Neutrophil (primary cell): ENCODE results near the gene RASA4.
"Not testable (repeated sequence)": the region's sequence is repeated elsewhere in the genome, so short reads cannot be mapped to it uniquely, and the experiment has no call there.

Source experiments
- H3K27ac ChIP-seq: fragments of 200-600 bp; sonication (generic); 2 replicates; pipeline ENCODE4 v1.5.1; 2016; ENCODE audit warnings: mild to moderate bottlenecking, moderate library complexity
- H3K27me3 ChIP-seq: fragments of 200-600 bp; sonication (generic); 2 replicates; pipeline ENCODE4 v1.6.0; 2016; ENCODE audit warnings: mild to moderate bottlenecking
- H3K36me3 ChIP-seq: fragments of 200-600 bp; sonication (generic); 2 replicates; pipeline ENCODE4 v1.5.1; 2017
- H3K4me1 ChIP-seq, 2 experiments: fragments of 200-600 bp in 1 of 2; sonication (generic) in 1 of 2; 1 replicate in 1 of 2; 2 replicates in 1 of 2; pipeline versions ENCODE4 v1.5.1 to v1.6.1; 2013 to 2016; ENCODE audit warnings: low read depth in 1 of 2, low read length in 1 of 2, mild to moderate bottlenecking in 1 of 2, moderate library complexity in 1 of 2; ENCODE audit not compliant: control insufficient read depth in 1 of 2, insufficient read depth in 1 of 2
- H3K4me3 ChIP-seq, 2 experiments: fragments of 200-600 bp in 1 of 2; sonication (generic) in 1 of 2; 1 replicate in 1 of 2; 2 replicates in 1 of 2; pipeline ENCODE4 v1.5.1; 2013 to 2016; ENCODE audit warnings: low read depth in 1 of 2, low read length in 1 of 2, mild to moderate bottlenecking in 1 of 2, moderate library complexity in 1 of 2
- H3K9me3 ChIP-seq: fragments of 200-600 bp; sonication (generic); 2 replicates; pipeline ENCODE4 v1.5.1; 2016

Gene RASA4

DNA sequence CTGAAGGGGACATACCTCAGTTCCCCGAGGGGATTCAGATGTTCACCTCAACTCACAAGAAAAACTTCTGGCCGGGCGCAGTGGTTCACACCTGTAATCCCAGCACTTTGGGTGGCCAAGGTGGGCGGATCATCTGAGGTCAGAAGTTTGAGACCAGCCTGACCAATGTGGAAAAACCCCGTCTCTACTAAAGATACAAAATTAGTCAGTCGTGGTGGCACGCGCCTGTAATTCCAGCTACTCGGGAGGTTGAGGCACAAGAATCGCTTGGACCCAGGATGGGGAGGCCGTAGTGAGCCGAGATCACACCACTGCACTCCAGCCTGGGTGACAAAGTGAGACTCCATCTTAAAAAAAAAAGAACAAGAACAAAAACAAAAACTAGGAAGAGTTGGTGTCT, 71.3 kb downstream of the RASA4 start:
- not testable (repeated sequence) for H3K27me3 ChIP-seq, H3K27ac ChIP-seq, H3K36me3 ChIP-seq, H3K4me1 ChIP-seq, H3K4me3 ChIP-seq, H3K9me3 ChIP-seq

DNA sequence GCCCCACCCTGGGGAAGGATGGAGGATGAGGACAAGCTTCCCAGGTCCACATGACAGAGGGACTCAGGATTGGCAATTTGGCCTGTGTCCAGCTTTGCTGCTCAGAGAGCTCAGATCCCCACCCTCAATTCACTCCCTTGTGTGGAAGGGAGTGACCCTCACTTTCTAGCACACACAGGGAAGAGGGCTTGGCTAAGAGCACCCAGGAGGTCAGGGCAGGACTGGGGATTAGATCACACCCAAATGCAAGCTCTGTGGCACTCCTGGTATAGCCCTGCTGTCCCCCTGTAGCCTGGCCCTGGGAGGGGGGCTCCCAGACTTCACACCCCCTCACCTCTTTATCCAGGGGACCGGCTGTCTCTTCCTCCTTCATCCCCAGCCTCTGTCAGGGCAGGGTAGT, 72.2 kb downstream of the RASA4 start:
- not testable (repeated sequence) for H3K4me1 ChIP-seq

DNA sequence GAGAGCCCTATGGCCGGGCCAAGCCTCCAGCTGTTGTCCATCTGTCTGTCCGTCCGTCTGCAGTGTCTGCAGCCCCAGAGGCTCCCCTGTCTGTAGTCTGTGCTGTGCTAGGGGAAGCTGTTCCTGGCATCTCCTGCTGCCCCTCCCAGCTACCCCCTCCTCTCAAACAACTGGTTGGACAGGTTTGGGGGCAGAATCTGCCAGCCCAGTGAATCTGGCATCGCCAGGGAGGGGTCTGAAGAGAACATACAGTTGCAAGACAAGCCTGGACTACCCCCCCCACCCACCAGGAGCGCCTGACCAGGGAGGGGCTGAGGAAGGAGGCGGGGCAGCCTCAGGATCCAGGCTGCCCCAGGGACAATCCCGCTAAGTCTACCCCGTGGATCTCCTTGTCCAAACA, 73.0 kb downstream of the RASA4 start, which contains the start of gene UPK3BL2:
Gene UPK3BL2, minus strand, starts transcription at position 101 of the 400 bp plus-strand sequence. Its CDS starts 60 bp downstream, at position 41.
- H3K27ac ChIP-seq, H3K9me3 ChIP-seq, H3K4me3 ChIP-seq, H3K36me3 ChIP-seq, H3K4me1 ChIP-seq, H3K27me3 ChIP-seq: not testable (repeated sequence)

More for the DNA sequence above, 72.2 kb downstream of the RASA4 start:
- H3K27me3 ChIP-seq, H3K36me3 ChIP-seq, H3K9me3 ChIP-seq, H3K4me3 ChIP-seq, H3K27ac ChIP-seq: not testable (repeated sequence)

DNA sequence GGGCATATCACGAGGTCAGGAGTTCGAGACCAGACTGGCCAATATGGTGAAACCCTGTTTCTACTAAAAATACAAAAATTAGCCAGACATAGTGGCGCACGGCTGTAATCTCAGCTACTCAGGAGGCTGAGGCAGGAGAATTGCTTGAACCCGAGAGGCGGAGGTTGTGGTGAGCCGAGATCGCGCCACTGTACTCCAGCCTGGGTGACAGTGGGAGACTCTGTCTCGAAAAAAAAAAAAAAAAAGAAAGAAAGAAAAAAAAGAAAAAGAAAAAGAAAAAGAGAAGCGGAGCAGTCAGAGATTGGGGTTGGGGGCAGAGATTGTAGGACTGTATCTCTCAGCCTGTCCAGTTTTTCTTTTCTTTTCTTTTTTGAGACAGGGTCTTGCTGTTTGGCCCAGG, 73.8 kb downstream of the RASA4 start:
- H3K9me3 ChIP-seq, H3K36me3 ChIP-seq, H3K4me1 ChIP-seq, H3K4me3 ChIP-seq, H3K27ac ChIP-seq, H3K27me3 ChIP-seq: not testable (repeated sequence)

DNA sequence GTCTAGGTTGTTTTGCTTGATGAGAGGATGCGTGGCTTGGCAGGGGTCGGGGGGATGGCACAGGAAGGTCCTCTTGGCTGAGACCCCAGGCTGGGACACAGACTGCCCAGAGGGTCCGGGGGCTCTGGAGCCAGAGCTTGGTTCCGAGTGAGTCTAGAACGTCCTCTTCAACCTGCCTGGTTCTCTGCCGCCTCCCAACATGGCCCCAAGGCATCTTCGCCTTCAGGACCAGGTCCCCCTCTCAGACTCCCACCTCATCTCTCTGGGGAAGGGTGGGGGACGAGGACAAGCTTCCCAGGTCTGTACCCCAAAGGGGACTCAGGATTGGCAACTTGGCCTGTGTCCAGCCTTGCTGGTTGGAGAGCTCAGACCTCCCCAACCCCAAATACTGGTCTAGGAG, 74.5 kb downstream of the RASA4 start:
- H3K9me3 ChIP-seq, H3K4me3 ChIP-seq, H3K27me3 ChIP-seq, H3K27ac ChIP-seq, H3K4me1 ChIP-seq, H3K36me3 ChIP-seq: not testable (repeated sequence)

DNA sequence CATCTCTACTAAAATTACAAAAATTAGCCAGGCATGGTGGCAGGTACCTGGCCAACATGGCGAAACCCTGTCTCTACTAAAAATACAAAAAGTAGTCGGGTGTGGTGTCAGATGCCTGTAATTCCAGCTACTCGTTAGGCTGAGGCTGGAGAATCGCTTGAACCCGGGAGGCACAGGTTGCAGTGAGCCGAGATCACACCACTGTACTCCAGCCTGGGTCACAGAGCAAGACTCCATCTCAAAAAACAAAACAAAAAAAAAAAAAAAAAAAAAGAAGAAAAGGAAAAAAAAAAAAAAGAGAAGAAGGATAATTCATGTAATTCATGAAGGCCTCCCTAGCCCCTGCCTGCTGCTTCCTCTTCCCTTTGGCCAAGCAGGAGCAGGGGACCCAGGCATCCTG, 76.0 kb downstream of the RASA4 start:
- not testable (repeated sequence) for H3K27me3 ChIP-seq, H3K36me3 ChIP-seq

DNA sequence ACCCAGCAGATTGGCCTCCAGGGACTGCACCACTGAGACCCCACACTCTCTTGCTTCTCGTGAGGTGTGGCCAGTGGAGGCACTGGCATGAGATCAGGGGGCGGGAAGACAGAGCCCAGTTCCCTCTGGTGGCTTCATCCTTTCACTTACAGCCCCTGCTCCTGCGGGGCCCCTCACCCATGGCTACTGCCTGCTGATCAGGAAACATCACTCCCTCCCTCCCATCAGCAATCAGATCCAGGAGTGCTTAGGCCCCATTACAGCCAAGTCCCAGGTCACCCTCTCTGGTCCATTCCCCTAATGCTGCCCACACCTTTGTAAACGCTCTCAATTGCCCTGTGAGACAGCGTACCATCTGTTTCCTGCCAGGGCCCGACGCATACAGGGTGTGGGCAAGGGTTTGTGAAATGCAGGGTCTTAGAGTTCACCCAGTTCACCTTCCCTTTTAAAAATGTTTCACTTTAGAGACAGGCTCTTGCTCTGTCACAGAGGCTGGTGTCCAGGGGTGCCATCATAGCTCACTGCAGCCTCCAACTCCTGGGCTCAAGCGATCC, 81.4 kb downstream of the RASA4 start:
- not testable (repeated sequence) for H3K9me3 ChIP-seq, H3K36me3 ChIP-seq, H3K4me1 ChIP-seq

More for the DNA sequence above, 76.0 kb downstream of the RASA4 start:
- not testable (repeated sequence) for H3K4me3 ChIP-seq, H3K9me3 ChIP-seq, H3K4me1 ChIP-seq, H3K27ac ChIP-seq

DNA sequence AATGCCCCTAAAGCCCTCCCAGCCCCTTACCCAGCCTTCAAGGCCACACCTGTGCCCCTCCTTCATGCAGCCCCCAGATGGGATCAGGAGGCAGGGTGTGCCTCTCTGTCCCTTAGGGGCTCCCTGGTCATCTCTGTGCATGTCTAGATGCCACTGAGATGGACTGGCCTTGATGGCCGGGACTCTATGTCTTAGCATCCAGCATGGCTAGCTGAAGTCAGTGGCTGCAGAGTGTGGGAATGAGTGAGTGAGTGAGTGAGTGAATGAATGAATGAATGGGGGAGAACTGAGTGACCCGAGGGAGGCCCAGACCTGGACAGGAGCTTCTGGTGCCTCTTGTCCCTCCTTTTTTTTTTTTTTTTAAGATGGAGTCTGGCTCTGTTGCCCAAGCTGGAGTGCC, 84.4 kb downstream of the RASA4 start:
- not testable (repeated sequence) for H3K36me3 ChIP-seq, H3K27me3 ChIP-seq, H3K9me3 ChIP-seq, H3K4me3 ChIP-seq, H3K27ac ChIP-seq, H3K4me1 ChIP-seq

More for the DNA sequence above, 81.4 kb downstream of the RASA4 start:
- not testable (repeated sequence) for H3K27ac ChIP-seq, H3K4me3 ChIP-seq, H3K27me3 ChIP-seq

DNA sequence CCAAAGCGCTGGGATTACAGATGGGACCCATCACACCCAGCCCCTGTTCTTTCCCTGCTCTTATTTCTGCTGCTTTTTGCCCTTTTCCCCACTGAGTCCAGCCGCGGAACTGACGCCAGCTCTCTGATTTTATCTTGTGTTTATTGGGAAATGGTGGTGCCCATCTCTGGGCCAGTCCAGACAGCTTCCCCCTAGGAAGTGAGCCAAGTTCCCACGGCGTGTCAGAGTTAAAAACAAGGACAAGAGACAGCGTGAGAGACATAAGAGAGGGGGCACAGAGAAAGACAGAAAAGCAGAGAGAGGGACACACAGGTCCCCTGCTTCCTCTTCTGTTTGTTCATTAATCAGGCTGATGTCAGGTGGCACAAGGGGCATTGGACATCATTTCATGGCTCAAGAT, 85.0 kb downstream of the RASA4 start:
- H3K27ac ChIP-seq, H3K4me1 ChIP-seq, H3K27me3 ChIP-seq: not testable (repeated sequence)

DNA sequence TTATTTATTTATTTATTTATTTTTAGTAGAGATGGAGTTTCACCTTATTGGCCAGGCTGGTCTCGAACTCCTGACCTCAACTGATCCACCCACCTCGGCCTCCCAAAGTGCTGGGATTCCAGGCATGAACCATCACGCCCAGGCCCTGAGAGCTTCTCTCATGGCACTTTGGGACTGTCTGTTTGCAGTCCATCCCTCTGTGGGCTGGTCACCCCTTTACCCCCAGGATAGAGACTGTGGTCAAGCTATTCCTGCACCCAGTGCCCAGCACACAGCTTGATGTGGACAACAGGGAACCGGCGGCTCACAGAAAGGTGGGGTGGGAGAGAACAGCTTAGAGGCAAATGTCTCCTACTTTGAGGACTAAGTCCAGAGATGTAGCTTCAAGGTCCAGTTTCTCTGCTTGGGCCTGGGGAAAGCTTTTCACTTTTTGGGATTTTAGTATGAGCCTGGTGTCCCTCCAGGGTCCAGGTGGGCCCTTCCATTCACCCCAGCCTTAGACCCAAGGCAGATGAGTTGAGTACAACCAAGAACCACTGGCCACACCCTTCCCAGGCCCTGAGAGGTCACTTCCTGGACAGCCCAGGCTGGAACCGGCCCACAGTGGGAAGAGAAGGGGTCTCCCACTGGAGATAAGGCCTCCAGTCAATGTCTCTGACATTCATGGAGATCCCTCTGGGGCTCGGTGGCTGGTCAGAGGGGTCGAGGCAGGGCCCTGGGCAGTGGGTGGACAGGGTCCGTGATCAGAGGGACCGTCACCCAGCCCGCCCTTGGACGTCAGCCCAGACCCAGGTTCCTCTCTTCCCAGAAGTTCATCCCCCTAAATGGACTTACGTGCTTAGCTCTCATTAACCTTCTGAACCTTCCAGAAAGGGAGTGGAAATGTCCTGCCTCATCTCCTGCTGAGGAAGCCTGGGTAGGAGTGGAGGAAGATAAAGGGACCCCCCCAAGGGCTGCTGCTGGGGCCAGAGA, 88.4 kb downstream of the RASA4 start:
- H3K9me3 ChIP-seq, H3K4me3 ChIP-seq, H3K27me3 ChIP-seq, H3K4me1 ChIP-seq, H3K36me3 ChIP-seq, H3K27ac ChIP-seq: not testable (repeated sequence)

More for the DNA sequence above, 85.0 kb downstream of the RASA4 start:
- H3K4me3 ChIP-seq, H3K36me3 ChIP-seq, H3K9me3 ChIP-seq: not testable (repeated sequence)

DNA sequence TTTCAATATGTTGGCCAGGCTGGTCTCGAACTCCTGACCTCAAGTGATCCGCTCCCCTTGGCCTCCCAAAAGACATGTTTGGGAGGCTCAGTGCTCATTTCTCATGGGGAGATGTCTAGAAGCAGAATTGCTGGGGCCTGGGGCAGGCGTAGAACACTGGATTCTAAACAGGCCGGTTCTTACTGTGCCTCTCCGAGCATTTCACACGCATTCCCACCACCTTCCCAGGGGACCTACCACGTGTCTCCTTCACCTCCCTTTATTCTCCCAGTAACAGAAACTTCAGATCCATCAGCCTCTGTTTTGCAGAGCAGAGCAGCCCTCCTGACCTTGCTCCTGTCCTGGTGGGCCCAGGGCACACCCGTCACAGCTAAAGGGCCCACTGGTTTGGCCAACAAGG, 89.4 kb downstream of the RASA4 start:
- not testable (repeated sequence) for H3K36me3 ChIP-seq, H3K4me3 ChIP-seq, H3K9me3 ChIP-seq, H3K27me3 ChIP-seq, H3K27ac ChIP-seq, H3K4me1 ChIP-seq

DNA sequence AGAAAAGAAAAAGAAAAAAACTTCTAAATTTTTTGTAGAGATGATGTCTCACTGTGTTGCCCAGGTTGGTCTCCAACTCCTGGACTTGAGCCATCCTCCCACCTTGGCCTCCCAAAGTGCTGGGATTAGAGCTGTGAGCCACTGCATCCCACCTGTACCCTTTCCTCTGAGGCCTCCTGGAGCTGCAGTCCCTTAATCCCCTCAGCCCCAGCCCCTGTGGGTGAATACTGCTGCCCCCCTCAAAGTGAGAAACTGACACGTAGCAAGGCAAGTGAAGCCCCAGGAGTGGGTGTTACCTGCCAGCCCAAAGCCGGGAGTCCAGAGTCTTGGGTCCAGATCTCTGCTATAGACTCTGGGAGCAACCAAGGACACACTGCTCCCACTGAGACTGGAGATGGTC, 91.8 kb downstream of the RASA4 start:
- not testable (repeated sequence) for H3K27ac ChIP-seq, H3K9me3 ChIP-seq, H3K27me3 ChIP-seq, H3K36me3 ChIP-seq, H3K4me3 ChIP-seq, H3K4me1 ChIP-seq
